ENCODE measurements around the gene NDUFS6.
A peak's percentile ranks its signal among the peaks of the same experiment; 100 is the strongest.
"Not testable (repeated sequence)": the region's sequence is repeated elsewhere in the genome, so short reads cannot be mapped to it uniquely, and the experiment has no call there.

The NDUFS6 gene

DNA sequence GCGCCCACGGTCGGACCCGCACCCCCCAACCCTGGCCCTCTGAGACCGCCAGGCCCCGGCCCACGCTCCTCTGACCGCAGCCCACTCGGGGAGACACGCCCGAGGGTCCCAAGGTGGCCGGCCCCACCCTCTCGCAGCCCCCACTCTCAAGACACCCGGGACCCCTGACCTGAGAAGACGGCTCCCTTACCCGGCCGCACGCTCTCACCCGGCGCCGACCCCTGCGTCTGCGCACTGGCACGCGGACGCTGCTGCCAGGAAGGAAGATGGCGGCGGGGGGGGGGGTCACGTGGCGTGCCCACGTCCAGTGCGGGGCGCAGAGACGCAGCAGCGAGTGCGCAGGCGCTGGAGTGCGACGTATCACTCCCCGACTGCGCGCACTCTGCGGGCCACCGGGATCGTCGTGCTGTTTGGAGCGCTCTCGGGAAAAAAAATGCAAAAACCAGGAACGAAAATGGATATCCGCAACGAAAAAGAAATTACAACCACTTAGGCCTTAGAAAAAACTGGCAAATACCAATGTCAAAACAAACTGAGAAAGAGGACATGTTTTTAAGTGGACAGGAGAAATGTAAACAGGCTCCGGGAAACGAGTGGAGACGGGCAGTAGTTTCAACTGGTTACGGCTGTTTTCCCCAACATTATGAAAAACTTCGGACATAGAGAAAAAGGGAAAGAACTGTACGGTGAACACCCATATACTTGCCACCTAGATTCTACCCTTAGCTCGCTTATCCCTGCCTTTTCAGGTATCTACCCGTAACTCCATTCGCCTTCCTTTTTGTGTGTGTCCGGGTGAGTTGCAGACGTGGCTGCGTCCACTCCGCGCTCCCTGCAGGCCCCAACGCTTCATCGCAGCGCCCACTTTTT lies 1.4 kb upstream of the NDUFS6 start, which contains the start of gene MRPL36:
Gene MRPL36, minus strand, starts transcription at position 236 of the 870 bp plus-strand sequence. CDS start 902 bp downstream, outside the sequence.
- DNase-seq: peak; percentile 84

GRCh38 chr5:1800472-1801221 lies 560 bp upstream of the NDUFS6 start:
- DNase-seq: no peak

- no peak for DNase-seq
Measured at GRCh38 chr5:1801967-1802295, 724 bp downstream of the NDUFS6 start.

DNA sequence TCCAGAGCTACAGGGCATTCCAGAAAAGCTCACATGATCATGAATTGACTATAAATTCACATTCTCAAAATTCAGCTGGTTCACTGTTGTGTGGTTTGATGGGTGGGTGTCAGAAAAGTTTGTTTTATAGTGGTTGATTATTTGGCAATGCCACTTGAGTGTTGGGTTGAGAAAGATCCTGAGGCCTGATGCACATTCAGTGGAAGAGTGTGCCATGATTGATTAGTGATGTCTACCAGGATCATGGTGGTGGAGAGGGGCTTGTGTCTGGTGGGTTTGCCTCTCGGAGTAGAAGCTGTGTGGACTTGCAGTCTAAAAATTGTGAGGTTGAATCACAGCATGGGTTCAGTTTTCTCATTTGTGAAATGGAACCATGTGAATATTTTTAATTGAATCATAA lies 2.0 kb downstream of the NDUFS6 start:
- DNase-seq: no peak

DNA sequence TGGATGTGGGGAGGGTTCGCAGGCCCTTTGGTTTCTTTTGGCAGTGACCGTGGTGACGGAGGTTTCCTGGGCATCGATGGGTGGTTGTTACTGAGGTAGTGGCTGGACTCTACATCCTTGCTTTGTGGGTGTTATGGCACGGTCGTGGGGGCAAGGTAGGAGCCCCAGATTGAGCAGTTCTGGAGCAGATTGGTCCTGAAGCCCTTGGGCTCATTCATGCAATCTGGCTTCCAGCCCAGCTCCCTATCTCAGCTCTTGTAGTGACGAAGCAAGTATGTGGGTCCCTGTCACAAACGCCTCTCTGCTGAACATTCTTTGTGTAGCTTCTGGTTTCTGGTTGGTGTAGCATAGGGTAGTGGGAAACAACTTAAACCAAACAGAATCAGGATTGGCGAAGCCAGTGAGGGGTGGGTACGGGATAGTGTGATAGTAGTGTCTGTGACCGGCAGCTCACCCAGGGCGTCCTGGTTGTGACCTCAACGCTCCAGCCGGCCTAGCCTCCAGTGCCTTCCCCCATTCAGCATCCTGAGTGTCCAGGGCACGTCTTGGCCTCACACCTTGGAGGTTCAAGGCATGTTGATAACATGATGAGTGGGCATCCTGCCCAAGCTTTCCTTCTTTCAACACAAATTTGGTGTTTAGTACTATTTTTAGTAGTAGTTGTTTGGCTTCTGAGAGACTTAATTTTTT lies 2.9 kb downstream of the NDUFS6 start:
- no peak for DNase-seq

GRCh38 chr5:1805326-1805725 lies 4.1 kb downstream of the NDUFS6 start:
- no peak for DNase-seq

DNA sequence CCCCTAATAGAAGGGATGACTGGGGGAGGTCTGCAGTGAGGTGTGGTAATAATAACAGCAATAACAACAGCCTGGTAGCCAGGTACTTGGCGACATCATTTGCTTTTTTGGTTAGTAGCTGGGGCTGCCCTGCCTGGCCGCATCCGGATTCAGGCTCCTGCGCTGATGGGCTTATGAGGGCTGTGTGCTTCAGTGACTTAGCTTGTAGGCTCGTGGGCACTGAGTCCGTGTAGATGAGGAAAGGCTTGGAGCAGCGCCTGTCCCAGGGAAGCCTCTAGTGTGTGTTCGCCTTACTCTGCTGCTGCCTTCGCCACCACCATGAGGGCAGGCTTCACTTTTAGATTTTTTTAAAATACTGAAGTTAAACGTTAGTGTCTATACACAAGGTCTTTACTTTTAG lies 4.5 kb downstream of the NDUFS6 start:
- DNase-seq: no peak

- DNase-seq: no peak
Measured at GRCh38 chr5:1806199-1806598, 5.0 kb downstream of the NDUFS6 start.

GRCh38 chr5:1806974-1807373 lies 5.8 kb downstream of the NDUFS6 start:
- no peak for DNase-seq

- DNase-seq: no peak
Measured at GRCh38 chr5:1807451-1808185, 6.4 kb downstream of the NDUFS6 start.

- no peak for DNase-seq
Measured at GRCh38 chr5:1808439-1808838, 7.2 kb downstream of the NDUFS6 start.

GRCh38 chr5:1809416-1810035 lies 8.3 kb downstream of the NDUFS6 start:
- no peak for DNase-seq

DNA sequence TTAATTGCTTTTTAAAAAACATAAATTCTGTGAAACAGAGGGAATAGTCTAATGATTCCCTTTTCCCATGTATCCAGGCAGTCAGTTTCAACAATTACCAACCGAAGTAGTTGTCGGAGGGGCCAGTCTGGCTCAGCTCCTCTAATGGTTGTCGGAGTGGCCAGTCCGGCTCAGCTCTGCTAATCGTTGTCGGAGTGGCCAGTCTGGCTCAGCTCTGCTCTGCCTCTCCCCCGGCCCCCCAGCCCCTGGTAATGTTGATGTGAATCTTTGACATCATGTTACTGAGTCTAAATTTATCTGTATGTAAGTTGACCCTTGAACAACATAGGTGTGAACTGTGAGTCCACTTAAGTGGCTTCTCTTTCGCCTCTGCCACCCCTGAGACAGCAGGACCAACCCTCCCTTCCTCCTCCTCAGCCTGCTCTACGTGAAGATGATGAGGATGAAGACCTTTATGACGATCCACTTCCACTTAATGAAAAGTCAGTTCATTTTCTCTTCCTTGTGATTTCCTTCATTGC lies 9.4 kb downstream of the NDUFS6 start:
- DNase-seq: no peak

- DNase-seq: no peak
Measured at GRCh38 chr5:1814183-1815020, 13.2 kb downstream of the NDUFS6 start.

- no peak for DNase-seq
Measured at GRCh38 chr5:1815071-1815786, 14.0 kb downstream of the NDUFS6 start.

DNA sequence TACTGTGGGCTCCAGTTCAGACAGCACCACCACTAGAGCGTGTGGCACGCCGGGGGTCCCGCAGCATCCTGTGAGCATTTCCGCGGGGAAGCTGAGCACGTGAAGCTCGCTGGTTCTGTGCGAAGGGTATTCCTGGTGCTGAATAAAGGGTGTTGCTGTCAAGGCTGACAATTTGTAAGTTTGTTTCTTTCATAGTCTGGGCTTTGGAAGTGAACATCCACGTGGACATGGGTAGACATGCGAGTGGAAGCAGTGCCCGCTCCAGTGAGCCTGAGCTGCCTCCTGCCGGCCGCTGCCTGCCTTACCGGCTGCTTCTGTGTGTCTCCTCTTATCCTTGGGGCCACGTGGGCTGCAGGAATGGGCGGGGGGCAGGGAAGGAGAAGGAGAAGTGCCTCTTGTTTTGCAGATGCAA lies 14.7 kb downstream of the NDUFS6 start:
- DNase-seq: no peak

GRCh38 chr5:1816495-1817089 lies 15.4 kb downstream of the NDUFS6 start:
- not testable (repeated sequence) for DNase-seq

DNA sequence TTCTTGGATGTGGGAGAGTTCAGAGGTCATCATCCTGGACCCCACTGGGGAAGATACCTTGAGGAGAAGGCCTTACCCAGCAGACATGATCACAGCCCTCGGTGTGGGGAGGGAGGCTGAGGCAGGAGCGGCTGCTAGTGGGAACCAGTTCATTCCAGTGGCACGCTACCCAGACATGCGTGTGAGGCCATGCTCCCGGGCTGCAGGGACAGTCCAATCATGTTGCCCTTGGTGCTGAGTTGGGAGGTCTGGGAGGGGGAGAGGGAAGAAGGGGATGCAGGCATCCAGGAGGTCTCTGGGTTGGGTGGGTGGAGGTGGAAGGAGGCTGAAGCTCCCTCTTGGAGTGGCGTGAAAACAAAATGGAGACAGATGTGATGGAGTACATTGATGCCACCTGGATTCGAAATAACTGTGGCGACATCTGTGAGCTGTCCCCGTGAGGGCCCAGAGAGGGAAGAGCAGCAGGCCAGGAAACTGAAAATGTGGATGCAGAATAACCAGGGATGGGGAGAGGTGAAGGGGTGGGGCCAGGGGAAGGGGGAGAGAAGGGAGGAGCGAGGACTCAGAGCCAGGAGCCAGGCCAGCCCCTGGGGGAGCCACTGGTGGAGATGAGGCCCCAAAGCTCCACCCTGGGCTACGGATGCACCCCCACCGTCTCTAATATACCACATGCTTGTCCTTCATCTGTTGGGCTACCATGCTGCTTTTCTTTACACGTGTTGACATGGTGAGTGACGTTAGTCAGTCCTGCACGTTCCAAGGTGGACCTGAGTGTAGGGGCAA lies 16.2 kb downstream of the NDUFS6 start:
- DNase-seq: no peak

- DNase-seq: no peak
Measured at GRCh38 chr5:1818784-1819183, 17.6 kb downstream of the NDUFS6 start.

Data from cortex of kidney (tissue), 1 donor.